Germinal center (tissue), 1 donor: ENCODE measurements around the gene SPATA6L.

ENCODE experiments used
- DNase-seq: peaks from one replicate; pipeline ENCODE4 v3.0.0; 2012; ENCODE audit warnings: mixed read lengths, low spot score

The SPATA6L gene

GRCh38 chr9:4585135-4585534, 81.1 kb downstream of the SPATA6L start:
- no peak for DNase-seq

DNA sequence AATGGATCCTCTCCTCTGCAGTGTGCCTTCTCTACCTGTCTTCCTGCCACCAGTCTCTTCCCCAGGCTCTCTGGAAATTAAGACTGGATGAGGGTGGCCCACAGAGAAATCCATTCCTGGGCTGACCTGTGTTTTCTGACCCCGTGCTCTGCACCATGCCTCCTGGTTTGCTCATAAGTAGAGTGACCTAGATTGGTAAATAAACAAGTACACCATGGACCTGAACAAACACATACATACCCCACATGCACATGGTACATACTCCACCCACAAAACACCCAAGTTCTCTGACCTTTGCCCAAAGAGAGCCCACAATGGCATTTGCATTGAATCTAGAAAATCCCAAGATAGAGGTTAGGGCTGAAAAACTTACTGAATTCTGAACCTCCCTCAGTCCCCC, 81.6 kb downstream of the SPATA6L start:
- DNase-seq = no peak

DNA sequence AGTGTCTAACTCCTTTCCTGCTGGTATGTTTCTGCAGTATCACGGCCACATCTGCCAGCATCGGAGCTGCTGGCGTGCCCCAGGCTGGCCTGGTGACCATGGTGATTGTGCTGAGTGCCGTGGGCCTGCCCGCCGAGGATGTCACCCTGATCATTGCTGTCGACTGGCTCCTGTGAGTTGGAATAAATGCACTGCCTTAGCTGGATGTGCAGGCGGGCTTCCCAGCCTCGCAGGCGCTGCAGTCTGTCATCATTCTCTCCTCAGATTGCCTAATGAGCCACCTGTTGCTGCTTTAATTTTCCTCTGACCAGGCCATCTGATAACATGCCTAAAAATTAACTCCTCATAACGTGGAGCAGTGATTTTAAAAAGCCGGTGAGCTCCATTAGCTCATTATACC, 83.3 kb downstream of the SPATA6L start:
- DNase-seq = no peak

DNA sequence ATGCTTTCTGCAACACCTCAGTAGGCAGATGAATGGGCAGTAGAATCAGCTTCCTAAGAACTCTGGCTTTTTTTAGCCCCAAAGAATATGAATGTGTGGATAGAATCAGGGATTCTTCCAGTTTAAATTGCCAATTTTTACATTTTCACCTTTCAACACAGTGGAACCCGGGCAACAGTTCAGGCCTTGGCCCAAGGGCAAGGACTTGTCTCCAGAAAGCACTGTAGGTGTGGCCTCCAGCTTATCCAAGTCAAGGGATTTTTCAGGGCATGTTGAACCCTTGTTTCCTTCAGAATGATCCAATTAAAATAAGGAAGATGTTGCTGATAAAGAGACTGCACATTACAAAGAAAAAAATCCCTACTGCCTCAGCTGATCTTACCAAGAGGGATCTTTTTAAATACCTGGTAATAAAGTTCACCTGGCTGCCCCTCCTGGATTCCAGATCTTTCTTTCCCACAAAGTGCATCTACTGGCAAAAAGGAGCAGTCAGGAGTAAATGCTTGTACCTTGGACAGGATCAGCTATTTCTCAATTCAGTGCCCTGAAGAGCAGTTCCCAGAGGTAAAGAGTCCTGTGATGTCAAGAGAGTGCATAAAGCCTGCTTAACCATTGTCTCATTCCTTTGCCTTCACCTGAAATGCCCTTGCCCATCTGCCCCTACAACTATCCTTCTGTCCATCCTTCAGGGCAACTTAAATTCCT, 84.3 kb downstream of the SPATA6L start:
- no peak for DNase-seq

- no peak for DNase-seq
Observed at GRCh38 chr9:4581035-4581760, 85.1 kb downstream of the SPATA6L start.

- no peak for DNase-seq
Observed at GRCh38 chr9:4579001-4579400, 87.3 kb downstream of the SPATA6L start.

DNA sequence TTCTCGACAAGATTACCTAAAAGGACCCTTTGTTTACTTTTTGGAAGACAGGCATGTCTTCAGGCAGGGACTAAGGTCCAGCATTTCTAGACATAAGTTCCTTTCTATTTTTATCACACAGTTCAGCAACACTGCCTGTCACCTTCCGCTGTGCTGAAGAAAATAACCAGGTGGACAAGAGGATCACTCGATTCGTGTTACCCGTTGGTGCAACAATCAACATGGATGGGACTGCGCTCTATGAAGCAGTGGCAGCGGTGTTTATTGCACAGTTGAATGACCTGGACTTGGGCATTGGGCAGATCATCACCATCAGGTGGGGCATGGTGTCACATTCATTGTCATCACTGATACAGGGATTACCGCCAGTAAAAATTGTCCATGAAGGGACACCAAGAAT, 89.8 kb downstream of the SPATA6L start:
- DNase-seq = no peak

DNA sequence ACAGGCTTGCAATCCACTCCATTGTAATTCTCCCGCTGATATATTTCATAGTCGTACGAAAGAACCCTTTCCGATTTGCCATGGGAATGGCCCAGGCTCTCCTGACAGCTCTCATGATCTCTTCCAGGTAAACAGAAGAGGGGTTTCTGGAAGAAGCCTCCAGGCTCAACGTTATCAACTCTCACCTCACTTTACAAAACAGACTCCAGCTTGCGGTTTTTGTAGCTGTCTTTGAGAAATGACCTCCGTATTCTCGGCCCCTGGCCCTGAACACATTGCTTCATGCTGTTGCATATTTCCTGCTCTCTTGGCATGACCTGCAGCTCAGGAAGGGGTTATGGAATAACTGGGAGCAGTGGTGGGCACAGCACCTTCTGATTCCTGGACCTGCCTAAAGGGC, 90.3 kb downstream of the SPATA6L start:
- DNase-seq = no peak

DNA sequence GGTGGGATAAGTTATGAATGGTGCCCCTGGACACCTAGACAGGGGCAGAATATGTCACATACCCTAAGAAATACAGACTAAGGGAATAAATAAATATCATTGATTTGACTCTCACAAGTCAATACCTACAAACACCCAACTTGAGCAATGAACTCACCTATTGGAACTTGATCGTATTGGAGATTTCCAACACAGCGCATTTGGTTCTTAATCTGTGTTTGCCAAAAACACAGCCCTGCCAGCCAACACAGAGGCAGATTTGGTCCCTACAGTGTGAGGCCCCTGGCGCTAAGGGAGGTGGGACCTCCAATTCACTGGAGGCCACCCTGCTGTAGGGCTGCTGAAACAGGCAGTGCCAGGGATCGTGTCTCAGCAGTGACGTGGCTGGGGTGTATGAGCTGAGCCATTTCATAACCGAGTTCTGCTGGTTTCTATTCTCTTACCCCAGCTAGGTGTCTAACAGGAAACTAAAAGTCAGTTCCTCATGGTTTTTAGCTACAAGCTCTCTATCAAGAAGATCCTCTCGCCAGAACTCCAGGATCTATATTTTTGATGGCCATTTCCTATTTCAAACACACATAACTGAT, 91.5 kb downstream of the SPATA6L start:
- DNase-seq = no peak

GRCh38 chr9:4573634-4574389, 92.5 kb downstream of the SPATA6L start:
- no peak for DNase-seq

- no peak for DNase-seq
Observed at GRCh38 chr9:4573176-4573575, 93.1 kb downstream of the SPATA6L start.

DNA sequence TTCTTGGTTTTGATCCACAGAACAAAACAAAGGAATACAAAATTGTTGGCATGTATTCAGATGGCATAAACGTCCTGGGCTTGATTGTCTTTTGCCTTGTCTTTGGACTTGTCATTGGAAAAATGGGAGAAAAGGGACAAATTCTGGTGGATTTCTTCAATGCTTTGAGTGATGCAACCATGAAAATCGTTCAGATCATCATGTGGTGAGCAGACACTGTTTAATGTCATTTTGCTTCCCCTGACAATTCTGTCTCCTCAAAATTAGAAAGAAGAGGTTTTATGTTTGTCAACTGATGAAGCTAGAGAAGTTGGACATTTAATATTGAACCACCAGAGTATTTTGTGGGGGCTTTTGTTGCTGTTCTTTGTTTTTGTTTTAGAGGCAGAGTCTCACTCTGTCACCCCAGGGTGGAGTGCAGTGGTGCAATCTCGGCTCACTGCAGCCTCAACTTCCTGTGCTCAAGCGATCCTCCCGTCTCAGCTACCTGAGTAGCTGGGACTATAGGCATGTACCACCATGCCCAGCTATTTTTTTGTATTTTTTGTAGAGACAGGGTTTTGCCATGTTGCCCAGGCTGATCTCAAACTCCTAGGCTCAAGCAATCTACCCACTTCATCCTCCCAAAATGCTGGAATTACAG, 94.0 kb downstream of the SPATA6L start:
- no peak for DNase-seq

DNA sequence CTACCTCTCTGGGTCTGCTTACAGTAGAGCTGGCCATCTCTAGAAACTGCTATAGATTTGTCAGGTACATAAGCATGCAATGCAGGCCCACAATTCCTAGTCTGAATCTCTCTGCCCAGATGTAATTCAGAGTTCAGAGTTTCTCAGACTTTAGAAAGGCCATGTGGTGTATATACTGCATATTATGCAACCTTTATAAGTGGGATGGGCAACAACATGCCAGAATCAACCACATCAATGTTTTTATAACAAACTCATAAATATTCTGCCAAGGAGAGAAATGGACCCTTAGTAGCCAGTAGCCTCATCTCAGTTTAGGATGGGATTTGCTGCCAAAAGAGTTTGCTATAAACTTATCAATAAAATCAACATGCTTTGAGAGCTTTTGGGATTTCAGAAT, 97.2 kb downstream of the SPATA6L start:
- DNase-seq = no peak

DNA sequence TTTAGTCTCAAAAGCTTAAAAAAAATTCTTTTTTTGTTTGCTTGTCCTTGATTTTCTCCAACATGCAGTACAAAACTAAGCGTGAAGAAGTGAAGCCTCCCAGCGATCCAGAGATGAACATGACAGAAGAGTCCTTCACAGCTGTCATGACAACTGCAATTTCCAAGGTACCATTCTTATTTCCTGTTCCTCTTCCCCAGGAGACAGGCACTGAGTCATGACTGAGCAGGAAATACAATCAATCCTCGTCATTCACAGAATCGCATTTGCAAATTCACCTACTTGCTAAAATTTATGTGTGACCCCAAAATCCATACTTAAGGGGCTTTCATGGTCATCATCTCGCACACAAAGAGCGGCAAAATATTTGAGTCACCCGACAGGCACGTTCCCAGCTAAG, 98.7 kb downstream of the SPATA6L start:
- DNase-seq = no peak

- DNase-seq = no peak
Observed at GRCh38 chr9:4566806-4567205, 99.5 kb downstream of the SPATA6L start.

- no peak for DNase-seq
Observed at GRCh38 chr9:4563105-4563504, 103.2 kb downstream of the SPATA6L start.

DNA sequence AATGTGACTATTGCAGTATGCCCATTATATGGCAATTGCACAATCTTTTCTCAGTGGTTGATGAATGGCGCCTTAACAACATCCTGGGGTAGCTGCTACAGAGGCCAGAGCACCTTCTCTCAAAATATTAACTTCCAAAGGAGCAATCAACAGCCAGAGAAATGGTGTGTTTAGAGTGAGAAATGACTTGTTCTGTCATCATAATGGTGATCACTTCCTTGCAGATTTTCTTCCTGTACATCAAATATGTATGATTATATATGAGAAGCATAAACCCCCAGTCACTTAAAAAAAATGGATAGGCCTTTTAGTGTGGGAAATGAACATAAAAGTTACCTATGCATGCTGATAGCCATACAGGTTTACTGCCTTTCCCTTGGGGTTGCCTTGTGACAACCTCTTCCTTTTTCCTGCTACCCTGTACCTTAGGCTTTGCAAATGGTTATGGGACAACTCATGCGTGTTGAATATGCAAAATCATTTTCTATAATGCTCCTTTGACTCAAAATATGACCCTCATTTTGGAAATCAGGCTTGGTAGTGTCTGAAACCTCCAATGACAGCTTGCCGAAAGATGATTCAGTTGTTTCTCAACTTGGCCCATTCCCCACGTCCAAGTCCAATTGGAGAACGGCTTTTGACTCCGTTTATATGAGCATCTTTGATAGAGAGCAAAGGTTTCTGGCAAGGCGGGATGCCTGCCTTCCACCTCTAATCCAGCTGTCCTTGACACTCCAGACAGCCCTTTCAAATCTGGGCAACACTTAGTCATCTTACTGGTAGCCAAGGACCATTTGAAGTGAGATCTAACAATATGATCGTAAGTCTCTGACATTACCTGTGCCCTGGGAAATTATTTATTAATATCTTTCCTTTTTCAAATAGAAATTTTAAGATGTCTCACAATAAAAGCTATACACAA, 106.8 kb downstream of the SPATA6L start:
- DNase-seq = peak; percentile 61

GRCh38 chr9:4558371-4558998, 107.8 kb downstream of the SPATA6L start:
- no peak for DNase-seq

GRCh38 chr9:4555236-4555635, 111.0 kb downstream of the SPATA6L start:
- no peak for DNase-seq

DNA sequence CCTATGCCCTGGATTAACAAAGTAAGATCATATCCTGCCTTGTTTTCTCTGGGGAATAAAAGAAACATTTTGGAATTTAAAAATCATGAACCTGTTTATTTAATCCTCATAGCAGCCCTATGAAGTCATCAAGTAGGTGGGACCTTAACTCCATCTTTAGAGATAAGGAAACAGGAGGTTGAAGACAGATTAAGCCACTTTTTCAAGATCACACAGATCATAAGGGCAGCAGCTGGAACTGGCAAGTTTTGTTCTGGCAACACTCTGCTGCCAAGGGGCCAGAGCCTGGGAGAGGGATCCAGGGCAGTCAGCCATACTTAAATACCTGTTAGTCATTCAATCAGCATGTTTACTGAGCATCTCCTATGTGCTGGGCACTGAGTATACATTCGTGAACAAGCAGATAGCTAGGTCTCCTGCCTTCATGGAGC, 112.3 kb downstream of the SPATA6L start:
- no peak for DNase-seq
